Astrocyte of the spinal cord (primary cell): ENCODE results near the gene NECAP2.
A peak's percentile ranks its signal among the peaks of the same experiment; 100 is the strongest.

Experiments used
- DNase-seq: peaks from one replicate; pipeline ENCODE4 v3.0.0; 2011; ENCODE audit warnings: low read depth, low spot score
- H3K4me3 ChIP-seq: 2 replicates; pipeline ENCODE4 v1.5.1; 2011; ENCODE audit warnings: low read depth, mild to moderate bottlenecking, low read length, moderate library complexity
- in situ Hi-C: cut with HindIII; loops from 2 replicates; pipeline ENCODE4 v1.10.0; 2017; ENCODE audit warnings: low sequenced_read_pairs
- TF ChIP-seq, protein P1 (sequence below): IDR thresholded peaks from 2 replicates; pipeline ENCODE4 v1.5.1; 2012; ENCODE audit warnings: low read depth, mild to moderate bottlenecking, low read length, inconsistent platforms

Gene NECAP2, protein sequence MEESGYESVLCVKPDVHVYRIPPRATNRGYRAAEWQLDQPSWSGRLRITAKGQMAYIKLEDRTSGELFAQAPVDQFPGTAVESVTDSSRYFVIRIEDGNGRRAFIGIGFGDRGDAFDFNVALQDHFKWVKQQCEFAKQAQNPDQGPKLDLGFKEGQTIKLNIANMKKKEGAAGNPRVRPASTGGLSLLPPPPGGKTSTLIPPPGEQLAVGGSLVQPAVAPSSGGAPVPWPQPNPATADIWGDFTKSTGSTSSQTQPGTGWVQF

DNA sequence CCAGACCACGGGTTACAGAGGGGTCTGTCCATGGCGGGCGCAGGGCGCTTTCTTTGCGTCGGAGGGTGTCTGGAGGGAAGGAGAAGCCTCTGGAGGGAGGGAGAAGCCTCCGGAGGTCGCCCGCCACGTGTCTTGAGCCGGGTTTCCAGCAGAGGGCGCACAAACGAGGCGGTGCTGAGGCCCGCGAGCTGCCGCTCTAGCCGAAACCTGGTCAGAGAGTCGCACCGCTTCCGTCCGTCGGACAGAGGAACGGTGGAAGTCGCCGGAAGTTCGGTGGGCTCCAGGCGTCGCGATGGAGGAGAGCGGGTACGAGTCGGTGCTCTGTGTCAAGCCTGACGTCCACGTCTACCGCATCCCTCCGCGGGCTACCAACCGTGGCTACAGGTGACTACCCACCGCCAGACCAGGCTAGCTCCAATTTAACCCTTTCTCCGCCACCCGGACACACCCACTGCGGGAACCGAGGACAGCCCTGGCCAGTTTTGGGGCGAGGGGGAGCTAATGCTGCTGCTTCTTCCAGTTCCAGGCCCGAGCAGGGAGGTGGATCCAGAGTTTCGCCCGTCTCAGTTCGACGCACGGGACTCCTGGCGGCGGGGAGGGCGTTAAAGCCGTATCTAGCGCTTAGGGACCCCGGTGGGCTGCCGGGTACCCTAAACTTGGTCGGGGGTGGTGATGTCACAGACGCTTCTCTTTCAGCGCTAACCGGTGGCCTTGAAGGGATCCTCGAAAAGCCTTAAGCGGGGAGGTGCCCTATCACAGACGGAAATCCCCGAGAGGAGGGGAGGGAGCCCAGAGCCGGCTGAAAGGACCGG is at the start of gene NECAP2:
NECAP2 (plus strand) TSS at position 255 of the 812 bp plus-strand sequence; CDS start at position 293, 38 bp downstream.
- TF ChIP-seq, protein P1, sequence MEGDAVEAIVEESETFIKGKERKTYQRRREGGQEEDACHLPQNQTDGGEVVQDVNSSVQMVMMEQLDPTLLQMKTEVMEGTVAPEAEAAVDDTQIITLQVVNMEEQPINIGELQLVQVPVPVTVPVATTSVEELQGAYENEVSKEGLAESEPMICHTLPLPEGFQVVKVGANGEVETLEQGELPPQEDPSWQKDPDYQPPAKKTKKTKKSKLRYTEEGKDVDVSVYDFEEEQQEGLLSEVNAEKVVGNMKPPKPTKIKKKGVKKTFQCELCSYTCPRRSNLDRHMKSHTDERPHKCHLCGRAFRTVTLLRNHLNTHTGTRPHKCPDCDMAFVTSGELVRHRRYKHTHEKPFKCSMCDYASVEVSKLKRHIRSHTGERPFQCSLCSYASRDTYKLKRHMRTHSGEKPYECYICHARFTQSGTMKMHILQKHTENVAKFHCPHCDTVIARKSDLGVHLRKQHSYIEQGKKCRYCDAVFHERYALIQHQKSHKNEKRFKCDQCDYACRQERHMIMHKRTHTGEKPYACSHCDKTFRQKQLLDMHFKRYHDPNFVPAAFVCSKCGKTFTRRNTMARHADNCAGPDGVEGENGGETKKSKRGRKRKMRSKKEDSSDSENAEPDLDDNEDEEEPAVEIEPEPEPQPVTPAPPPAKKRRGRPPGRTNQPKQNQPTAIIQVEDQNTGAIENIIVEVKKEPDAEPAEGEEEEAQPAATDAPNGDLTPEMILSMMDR = peak; percentile 82
- peak; percentile 92 for DNase-seq
- in situ Hi-C loops = no loop called here
- H3K4me3 ChIP-seq = peak within 1 kb of the TSS; percentile 100

DNA sequence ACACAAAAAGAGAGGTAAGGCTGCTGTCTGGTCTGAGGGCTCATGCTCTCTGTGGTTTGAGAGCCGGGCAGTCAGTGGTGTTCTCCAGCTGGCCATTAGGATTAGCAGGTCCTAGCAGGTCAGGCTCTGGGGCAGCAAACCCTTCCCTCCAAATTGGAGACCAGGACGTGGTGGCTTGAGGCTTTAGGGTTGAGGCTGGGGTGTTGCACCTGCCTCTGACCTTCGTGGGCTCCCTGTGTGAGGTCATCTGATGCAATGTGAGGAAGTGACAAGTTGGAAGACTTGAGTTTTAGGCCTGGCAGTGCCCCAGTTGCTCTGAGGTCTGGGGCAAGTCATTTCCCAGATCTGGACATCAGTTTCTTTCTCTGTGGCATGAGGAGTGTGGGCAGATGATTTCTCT is 49.1 kb upstream of the NECAP2 start:
- no peak overlapping the region for H3K4me3 ChIP-seq
- TF ChIP-seq, protein P1 = no peak
- in situ Hi-C loops = no loop called here
- no peak for DNase-seq

DNA sequence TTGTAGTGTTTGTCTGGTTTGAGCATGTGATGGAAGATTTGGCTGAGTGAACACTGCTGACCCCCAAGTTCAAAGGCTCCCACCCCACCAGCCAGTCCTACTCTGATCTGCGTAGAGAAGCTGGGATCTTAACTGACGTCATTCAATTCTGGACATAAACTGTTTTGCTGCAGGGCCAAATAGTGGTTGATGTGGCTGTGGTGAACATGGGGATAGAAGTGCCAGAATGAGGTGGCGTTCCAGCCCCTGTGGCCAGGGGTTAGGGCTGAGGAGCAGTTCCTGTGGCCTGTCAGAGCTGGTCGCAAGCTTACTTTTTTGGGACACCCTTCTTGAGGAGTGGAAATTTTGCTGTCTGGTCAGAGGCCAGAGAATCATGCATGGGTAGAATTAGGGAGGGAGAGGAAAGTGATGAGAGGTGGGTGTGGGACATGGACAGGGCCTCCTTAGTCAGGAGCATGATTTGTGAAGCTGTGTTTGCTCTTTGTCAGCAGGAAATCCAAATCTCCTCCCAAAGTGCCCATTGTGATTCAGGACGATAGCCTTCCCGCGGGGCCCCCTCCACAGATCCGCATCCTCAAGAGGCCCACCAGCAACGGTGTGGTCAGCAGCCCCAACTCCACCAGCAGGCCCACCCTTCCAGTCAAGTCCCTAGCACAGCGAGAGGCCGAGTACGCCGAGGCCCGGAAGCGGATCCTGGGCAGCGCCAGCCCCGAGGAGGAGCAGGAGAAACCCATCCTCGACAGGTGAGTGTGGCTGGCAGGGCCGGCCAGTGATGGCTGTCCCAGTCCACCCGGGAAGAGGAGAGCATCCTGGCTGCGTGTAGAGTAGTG is 47.6 kb upstream of the NECAP2 start:
- no peak for DNase-seq
- TF ChIP-seq, protein P1 = no peak
- no peak overlapping the region for H3K4me3 ChIP-seq
- in situ Hi-C loops = no loop called here

DNA sequence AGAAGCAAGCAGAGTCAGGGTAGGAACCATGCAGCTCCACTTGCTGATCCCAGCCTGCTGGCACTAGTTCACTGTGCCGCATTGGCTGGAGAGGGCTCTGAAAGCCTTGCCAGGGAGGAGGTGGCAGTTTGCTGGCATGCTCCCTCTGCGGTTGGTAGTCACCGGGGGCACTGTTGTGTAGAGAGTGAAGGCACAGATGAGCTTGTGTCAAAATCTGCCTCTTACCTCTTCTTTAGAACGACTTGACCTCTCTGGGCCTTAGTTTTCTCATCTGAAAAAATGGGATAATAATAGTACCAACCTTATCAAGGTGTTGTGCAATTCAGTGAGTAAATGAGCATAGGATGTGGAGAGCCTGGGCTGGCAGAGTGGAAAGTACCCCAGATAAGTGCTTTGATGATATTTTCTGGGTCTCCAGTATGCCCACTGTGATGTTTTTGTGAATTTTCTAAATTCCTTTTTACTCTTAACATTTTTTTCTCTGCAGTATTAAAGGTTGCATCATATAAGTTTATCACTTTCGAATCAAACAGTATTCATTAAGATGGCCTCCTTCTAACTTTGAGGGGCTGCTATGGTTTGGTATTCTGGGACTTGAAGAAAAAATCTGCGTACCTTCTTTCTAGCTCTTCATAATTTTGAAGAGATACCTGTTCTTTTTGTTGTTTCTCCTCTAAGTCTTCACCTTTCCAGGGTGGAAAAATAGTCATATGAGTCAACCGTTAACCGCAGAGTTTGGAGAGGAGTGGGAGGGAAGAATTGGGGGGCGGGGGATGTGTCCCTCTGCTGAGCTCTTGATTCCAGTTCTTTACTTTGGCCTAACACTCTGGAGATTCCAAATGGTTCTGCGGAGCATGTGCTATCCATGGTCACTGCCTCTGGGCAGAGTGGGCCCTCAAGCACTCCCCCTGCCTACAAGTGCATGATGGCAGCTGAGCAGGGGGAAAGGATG is 46.7 kb upstream of the NECAP2 start:
- no peak overlapping the region for H3K4me3 ChIP-seq
- in situ Hi-C loops = no loop called here
- TF ChIP-seq, protein P1 = no peak
- DNase-seq = no peak

DNA sequence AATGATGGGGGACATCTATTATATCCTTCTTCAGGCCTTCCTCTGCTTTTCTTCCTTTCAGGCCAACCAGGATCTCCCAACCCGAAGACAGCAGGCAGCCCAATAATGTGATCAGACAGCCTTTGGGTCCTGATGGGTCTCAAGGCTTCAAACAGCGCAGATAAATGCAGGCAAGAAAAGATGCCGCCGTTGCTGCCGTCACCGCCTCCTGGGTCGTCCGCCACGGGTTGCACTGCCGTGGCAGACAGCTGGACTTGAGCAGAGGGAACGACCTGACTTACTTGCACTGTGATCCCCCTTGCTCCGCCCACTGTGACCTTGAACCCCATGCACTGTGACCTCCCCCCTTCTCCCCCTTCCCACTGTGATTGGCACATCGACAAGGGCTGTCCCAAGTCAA is 45.5 kb upstream of the NECAP2 start:
- DNase-seq = no peak
- H3K4me3 ChIP-seq = no peak overlapping the region
- TF ChIP-seq, protein P1 = no peak
- in situ Hi-C loops = no loop called here

DNA sequence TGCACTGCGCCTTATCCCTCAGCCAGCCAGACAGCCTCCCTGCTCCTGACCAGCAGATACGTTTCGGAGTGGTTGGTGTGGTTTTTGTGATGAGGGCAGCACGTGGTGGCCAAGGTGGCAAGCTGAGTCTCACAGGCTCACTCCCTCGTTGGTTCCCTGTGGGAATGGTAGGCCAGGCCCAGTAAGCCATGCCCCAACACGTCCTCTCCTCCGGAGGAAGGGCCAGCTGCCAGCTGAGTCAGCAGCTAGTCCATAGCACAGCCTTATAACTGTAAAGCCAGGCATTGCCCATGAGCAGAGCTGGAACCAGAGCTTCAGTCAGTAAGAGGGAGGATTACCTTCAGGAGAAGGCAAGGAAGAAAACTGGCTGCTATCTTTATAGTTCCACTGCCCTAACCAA is 43.9 kb upstream of the NECAP2 start:
- TF ChIP-seq, protein P1 = no peak
- H3K4me3 ChIP-seq = no peak overlapping the region
- DNase-seq = peak; percentile 81
- in situ Hi-C loops = no loop called here
